ENCODE results near the gene ALK. TPM values are rescaled to one million over a fixed set of nuclear protein-coding genes. Genes with fewer than 3 reads are reported as not detected.

Gene ALK
- total RNA-seq, 1 donor from 2014 or later: 0.52 TPM

DNA sequence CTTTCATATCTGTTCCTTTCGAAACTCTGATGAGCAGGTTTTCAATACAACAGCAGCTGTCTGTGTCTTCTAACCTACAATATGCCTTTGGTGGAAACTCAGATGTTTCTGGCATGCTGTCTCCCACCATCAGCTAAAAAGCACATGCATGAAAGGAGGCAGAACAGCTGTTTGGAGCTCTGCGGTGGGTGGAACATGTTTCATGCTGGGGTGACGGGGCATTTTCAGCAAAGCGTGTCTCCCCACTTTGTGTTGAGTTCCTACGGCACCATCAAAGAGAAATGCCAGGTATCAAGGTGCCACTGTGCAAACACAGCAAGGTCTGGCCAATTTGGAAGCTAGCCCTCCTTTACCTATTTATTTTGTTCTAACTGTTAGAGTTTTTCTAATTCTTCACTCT, 516.1 kb downstream of the ALK start:
- H3K4me3 ChIP-seq (ENCODE audit: low read length in 3 of 3): no peak overlapping the region
- no peak overlapping the region for H3K9ac ChIP-seq (ENCODE audit: low read depth in 1 of 3, low read length in 3 of 3)
- no peaks in the 10 kb centered on the region for H3K9me3 ChIP-seq (ENCODE audit: control insufficient read depth in 3 of 3, low read length in 3 of 3)
- no peaks in the 10 kb centered on the region for H3K36me3 ChIP-seq (ENCODE audit: control insufficient read depth in 3 of 3, insufficient read depth in 3 of 3, low read length in 3 of 3)
- no peaks in the 10 kb centered on the region for H3K4me1 ChIP-seq (ENCODE audit: control insufficient read depth in 3 of 3, insufficient read depth in 3 of 3, low read length in 3 of 3)
- H3K27me3 ChIP-seq (ENCODE audit: control insufficient read depth in 3 of 3, insufficient read depth in 3 of 3, low read length in 3 of 3): no peaks in the 10 kb centered on the region
- H3K27ac ChIP-seq (ENCODE audit: low read depth, low read length): no peak overlapping the region

GRCh38 chr2:29401994-29402393, 519.4 kb downstream of the ALK start:
- Histone ChIP-seq H3K36me3 (ENCODE audit: control insufficient read depth in 3 of 3, insufficient read depth in 3 of 3, low read length in 3 of 3) (no peaks in the 10 kb centered on the region), H3K9me3 (ENCODE audit: control insufficient read depth in 3 of 3, low read length in 3 of 3) (no peaks in the 10 kb centered on the region), H3K9ac (ENCODE audit: low read depth in 1 of 3, low read length in 3 of 3) (no peak overlapping the region), H3K4me3 (ENCODE audit: low read length in 3 of 3) (no peak overlapping the region), H3K4me1 (ENCODE audit: control insufficient read depth in 3 of 3, insufficient read depth in 3 of 3, low read length in 3 of 3) (no peaks in the 10 kb centered on the region), H3K27me3 (ENCODE audit: control insufficient read depth in 3 of 3, insufficient read depth in 3 of 3, low read length in 3 of 3) (peaks cover 0 to 3% (median 0%) of the 10 kb centered on the region in 3 donors), H3K27ac (ENCODE audit: low read depth, low read length) (no peak overlapping the region)

DNA sequence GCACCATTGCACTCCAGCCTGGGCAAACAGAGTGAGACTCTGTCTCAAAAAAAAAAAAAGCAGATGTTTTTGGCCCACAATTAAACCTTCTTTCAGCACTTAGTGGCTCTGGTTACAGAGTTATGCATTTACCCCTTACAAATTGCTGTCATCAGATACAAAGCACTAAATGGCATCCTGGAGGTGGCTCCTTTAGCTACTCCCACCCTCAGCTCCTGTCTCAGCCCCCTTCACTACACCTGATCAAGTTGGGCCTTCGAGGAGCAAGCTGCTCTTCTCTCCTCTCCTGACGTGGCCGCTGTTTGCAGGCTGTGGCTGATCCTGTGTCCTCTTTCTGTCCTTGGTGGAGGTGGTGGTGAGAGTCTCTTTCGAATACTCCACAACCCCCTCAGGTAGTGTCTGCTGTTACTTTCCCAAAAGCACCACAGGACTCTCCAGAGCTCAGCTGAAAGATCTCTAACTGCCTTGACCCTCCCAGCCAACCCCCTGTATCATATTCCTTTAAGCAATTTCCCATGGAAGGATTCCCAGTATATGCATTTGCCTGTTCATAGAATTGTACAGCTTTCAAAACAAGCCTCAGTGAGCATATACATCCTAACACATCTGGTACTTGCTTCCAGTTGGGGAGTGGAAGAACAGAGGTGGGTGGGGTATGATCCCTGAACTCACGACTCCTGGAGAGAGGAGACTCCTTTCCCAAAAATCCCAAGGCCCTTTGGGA, 520.3 kb downstream of the ALK start:
- Histone ChIP-seq H3K27ac (ENCODE audit: low read depth, low read length) (no peak overlapping the region), H3K27me3 (ENCODE audit: control insufficient read depth in 3 of 3, insufficient read depth in 3 of 3, low read length in 3 of 3) (peaks cover 0 to 3% (median 0%) of the 10 kb centered on the region in 3 donors), H3K9ac (ENCODE audit: low read depth in 1 of 3, low read length in 3 of 3) (no peak overlapping the region), H3K4me1 (ENCODE audit: control insufficient read depth in 3 of 3, insufficient read depth in 3 of 3, low read length in 3 of 3) (no peaks in the 10 kb centered on the region), H3K9me3 (ENCODE audit: control insufficient read depth in 3 of 3, low read length in 3 of 3) (no peaks in the 10 kb centered on the region), H3K36me3 (ENCODE audit: control insufficient read depth in 3 of 3, insufficient read depth in 3 of 3, low read length in 3 of 3) (no peaks in the 10 kb centered on the region), H3K4me3 (ENCODE audit: low read length in 3 of 3) (no peak overlapping the region)

- H3K36me3 ChIP-seq (ENCODE audit: control insufficient read depth in 3 of 3, insufficient read depth in 3 of 3, low read length in 3 of 3): no peaks in the 10 kb centered on the region
- H3K27ac ChIP-seq (ENCODE audit: low read depth, low read length): no peak overlapping the region
- H3K9ac ChIP-seq (ENCODE audit: low read depth in 1 of 3, low read length in 3 of 3): no peak overlapping the region
- H3K4me3 ChIP-seq (ENCODE audit: low read length in 3 of 3): no peak overlapping the region
- peaks cover 0 to 3% (median 0%) of the 10 kb centered on the region in 3 donors for H3K27me3 ChIP-seq (ENCODE audit: control insufficient read depth in 3 of 3, insufficient read depth in 3 of 3, low read length in 3 of 3)
- no peaks in the 10 kb centered on the region for H3K9me3 ChIP-seq (ENCODE audit: control insufficient read depth in 3 of 3, low read length in 3 of 3)
- no peaks in the 10 kb centered on the region for H3K4me1 ChIP-seq (ENCODE audit: control insufficient read depth in 3 of 3, insufficient read depth in 3 of 3, low read length in 3 of 3)
Measured at GRCh38 chr2:29398384-29399237, 522.8 kb downstream of the ALK start.

GRCh38 chr2:29397713-29398112, 523.7 kb downstream of the ALK start:
- no peak overlapping the region for H3K27ac ChIP-seq (ENCODE audit: low read depth, low read length)
- H3K27me3 ChIP-seq (ENCODE audit: control insufficient read depth in 3 of 3, insufficient read depth in 3 of 3, low read length in 3 of 3): peaks cover 0 to 3% (median 0%) of the 10 kb centered on the region in 3 donors
- H3K9ac ChIP-seq (ENCODE audit: low read depth in 1 of 3, low read length in 3 of 3): no peak overlapping the region
- no peaks in the 10 kb centered on the region for H3K4me1 ChIP-seq (ENCODE audit: control insufficient read depth in 3 of 3, insufficient read depth in 3 of 3, low read length in 3 of 3)
- no peak overlapping the region for H3K4me3 ChIP-seq (ENCODE audit: low read length in 3 of 3)
- no peaks in the 10 kb centered on the region for H3K36me3 ChIP-seq (ENCODE audit: control insufficient read depth in 3 of 3, insufficient read depth in 3 of 3, low read length in 3 of 3)
- no peaks in the 10 kb centered on the region for H3K9me3 ChIP-seq (ENCODE audit: control insufficient read depth in 3 of 3, low read length in 3 of 3)

DNA sequence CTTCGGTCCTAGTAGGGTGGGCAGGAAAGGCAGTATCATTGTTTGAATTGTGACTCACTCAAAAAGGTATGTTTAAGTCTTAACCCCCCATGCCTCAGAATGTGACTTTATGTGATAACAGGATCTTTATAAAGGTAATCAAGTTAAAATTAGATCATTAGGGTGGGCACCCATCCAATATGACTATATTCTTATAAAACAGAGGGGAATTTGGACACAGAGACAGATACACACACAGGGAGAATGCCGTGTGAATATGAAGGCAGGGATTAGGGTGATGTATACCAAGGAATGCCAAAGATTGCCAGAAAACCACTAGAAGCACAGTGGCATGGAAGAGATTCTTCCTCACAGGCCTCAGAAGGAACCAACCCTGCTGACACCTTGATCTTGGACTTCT, 524.3 kb downstream of the ALK start:
- Histone ChIP-seq H3K27me3 (ENCODE audit: control insufficient read depth in 3 of 3, insufficient read depth in 3 of 3, low read length in 3 of 3) (peaks cover 0 to 3% (median 0%) of the 10 kb centered on the region in 3 donors), H3K27ac (ENCODE audit: low read depth, low read length) (no peak overlapping the region), H3K9me3 (ENCODE audit: control insufficient read depth in 3 of 3, low read length in 3 of 3) (no peaks in the 10 kb centered on the region), H3K9ac (ENCODE audit: low read depth in 1 of 3, low read length in 3 of 3) (no peak overlapping the region), H3K36me3 (ENCODE audit: control insufficient read depth in 3 of 3, insufficient read depth in 3 of 3, low read length in 3 of 3) (no peaks in the 10 kb centered on the region), H3K4me1 (ENCODE audit: control insufficient read depth in 3 of 3, insufficient read depth in 3 of 3, low read length in 3 of 3) (no peaks in the 10 kb centered on the region), H3K4me3 (ENCODE audit: low read length in 3 of 3) (no peak overlapping the region)

- H3K27ac ChIP-seq (ENCODE audit: low read depth, low read length): no peak overlapping the region
- H3K27me3 ChIP-seq (ENCODE audit: control insufficient read depth in 3 of 3, insufficient read depth in 3 of 3, low read length in 3 of 3): peaks cover 0 to 3% (median 0%) of the 10 kb centered on the region in 3 donors
- H3K9me3 ChIP-seq (ENCODE audit: control insufficient read depth in 3 of 3, low read length in 3 of 3): no peaks in the 10 kb centered on the region
- H3K4me3 ChIP-seq (ENCODE audit: low read length in 3 of 3): no peak overlapping the region
- H3K4me1 ChIP-seq (ENCODE audit: control insufficient read depth in 3 of 3, insufficient read depth in 3 of 3, low read length in 3 of 3): no peaks in the 10 kb centered on the region
- H3K9ac ChIP-seq (ENCODE audit: low read depth in 1 of 3, low read length in 3 of 3): no peak overlapping the region
- no peaks in the 10 kb centered on the region for H3K36me3 ChIP-seq (ENCODE audit: control insufficient read depth in 3 of 3, insufficient read depth in 3 of 3, low read length in 3 of 3)
Measured at GRCh38 chr2:29394981-29395350, 526.4 kb downstream of the ALK start.

DNA sequence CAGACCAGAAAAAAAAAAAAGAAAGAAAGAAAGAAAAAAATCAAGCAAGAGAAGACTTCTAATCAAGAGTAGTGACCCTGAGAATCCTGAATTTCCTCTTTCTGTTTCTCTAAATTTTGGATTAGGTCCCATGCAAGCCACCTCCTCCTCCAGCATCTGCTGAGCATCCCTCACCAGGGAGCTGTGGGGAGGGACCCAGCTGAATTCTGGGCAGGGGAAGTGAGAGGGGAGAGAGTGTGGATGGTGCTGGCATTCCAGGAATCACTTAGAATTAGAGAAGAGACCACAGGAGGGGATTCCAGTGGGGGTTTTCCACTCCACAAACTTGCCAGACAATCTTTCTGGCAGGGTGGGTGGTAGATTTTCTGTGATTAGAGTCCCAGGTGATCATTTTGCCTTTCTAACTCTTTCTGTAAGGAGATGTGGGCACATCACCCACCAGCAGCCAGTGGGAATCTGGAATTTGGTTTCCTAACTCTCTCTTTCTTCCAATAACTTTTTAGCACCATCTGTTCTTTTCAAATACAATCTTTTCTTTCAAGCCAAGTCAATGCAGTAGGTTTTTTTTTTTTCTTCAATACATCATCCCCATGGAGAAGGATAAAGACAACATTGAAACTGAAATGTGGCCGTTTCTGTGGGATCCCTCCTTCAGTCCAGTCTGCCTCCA, 526.9 kb downstream of the ALK start:
- H3K4me1 ChIP-seq (ENCODE audit: control insufficient read depth in 3 of 3, insufficient read depth in 3 of 3, low read length in 3 of 3): no peaks in the 10 kb centered on the region

GRCh38 chr2:29393676-29394075, 527.7 kb downstream of the ALK start:
- H3K27ac ChIP-seq (ENCODE audit: low read depth, low read length): no peak overlapping the region
- no peaks in the 10 kb centered on the region for H3K9me3 ChIP-seq (ENCODE audit: control insufficient read depth in 3 of 3, low read length in 3 of 3)
- H3K4me3 ChIP-seq (ENCODE audit: low read length in 3 of 3): no peak overlapping the region
- H3K27me3 ChIP-seq (ENCODE audit: control insufficient read depth in 3 of 3, insufficient read depth in 3 of 3, low read length in 3 of 3): peaks cover 0 to 2% (median 0%) of the 10 kb centered on the region in 3 donors
- no peak overlapping the region for H3K9ac ChIP-seq (ENCODE audit: low read depth in 1 of 3, low read length in 3 of 3)
- H3K4me1 ChIP-seq (ENCODE audit: control insufficient read depth in 3 of 3, insufficient read depth in 3 of 3, low read length in 3 of 3): no peaks in the 10 kb centered on the region
- no peaks in the 10 kb centered on the region for H3K36me3 ChIP-seq (ENCODE audit: control insufficient read depth in 3 of 3, insufficient read depth in 3 of 3, low read length in 3 of 3)

More for the DNA sequence above, 526.9 kb downstream of the ALK start:
- H3K4me3 ChIP-seq (ENCODE audit: low read length in 3 of 3): no peak overlapping the region
- H3K9me3 ChIP-seq (ENCODE audit: control insufficient read depth in 3 of 3, low read length in 3 of 3): no peaks in the 10 kb centered on the region
- no peak overlapping the region for H3K9ac ChIP-seq (ENCODE audit: low read depth in 1 of 3, low read length in 3 of 3)
- H3K27me3 ChIP-seq (ENCODE audit: control insufficient read depth in 3 of 3, insufficient read depth in 3 of 3, low read length in 3 of 3): peaks cover 0 to 3% (median 0%) of the 10 kb centered on the region in 3 donors
- H3K36me3 ChIP-seq (ENCODE audit: control insufficient read depth in 3 of 3, insufficient read depth in 3 of 3, low read length in 3 of 3): no peaks in the 10 kb centered on the region
- no peak overlapping the region for H3K27ac ChIP-seq (ENCODE audit: low read depth, low read length)

GRCh38 chr2:29392774-29393173, 528.6 kb downstream of the ALK start:
- Histone ChIP-seq H3K4me3 (ENCODE audit: low read length in 3 of 3) (no peak overlapping the region), H3K9me3 (ENCODE audit: control insufficient read depth in 3 of 3, low read length in 3 of 3) (no peaks in the 10 kb centered on the region), H3K27me3 (ENCODE audit: control insufficient read depth in 3 of 3, insufficient read depth in 3 of 3, low read length in 3 of 3) (no peaks in the 10 kb centered on the region), H3K4me1 (ENCODE audit: control insufficient read depth in 3 of 3, insufficient read depth in 3 of 3, low read length in 3 of 3) (no peaks in the 10 kb centered on the region), H3K27ac (ENCODE audit: low read depth, low read length) (no peak overlapping the region), H3K36me3 (ENCODE audit: control insufficient read depth in 3 of 3, insufficient read depth in 3 of 3, low read length in 3 of 3) (no peaks in the 10 kb centered on the region), H3K9ac (ENCODE audit: low read depth in 1 of 3, low read length in 3 of 3) (no peak overlapping the region)

All from skeletal muscle tissue (tissue), 4 donors.